ENCODE data around the gene MRE11. TPM values are rescaled to one million over a fixed set of nuclear protein-coding genes. Genes with fewer than 3 reads are reported as not detected.
"Not testable (repeated sequence)": the region's sequence is repeated elsewhere in the genome, so short reads cannot be mapped to it uniquely, and the experiment has no call there.

MRE11 gene
- total RNA-seq, 4 donors from 2014 or later, result 12.2 to 45.2 (median 18.4) TPM

GRCh38 chr11:94516725-94517124, 23.1 kb upstream of the MRE11 start:
- H3K27ac ChIP-seq, result no peak overlapping the region
- WGBS, result 52% methylated on average over 1 of the region's 1 CpG
- no peaks in the 10 kb centered on the region for H3K9me3 ChIP-seq
- H3K27me3 ChIP-seq, result no peaks in the 10 kb centered on the region
- DNase-seq (ENCODE audit: low spot score in 2 of 2), result no peak
- TF ChIP-seq, protein P1, sequence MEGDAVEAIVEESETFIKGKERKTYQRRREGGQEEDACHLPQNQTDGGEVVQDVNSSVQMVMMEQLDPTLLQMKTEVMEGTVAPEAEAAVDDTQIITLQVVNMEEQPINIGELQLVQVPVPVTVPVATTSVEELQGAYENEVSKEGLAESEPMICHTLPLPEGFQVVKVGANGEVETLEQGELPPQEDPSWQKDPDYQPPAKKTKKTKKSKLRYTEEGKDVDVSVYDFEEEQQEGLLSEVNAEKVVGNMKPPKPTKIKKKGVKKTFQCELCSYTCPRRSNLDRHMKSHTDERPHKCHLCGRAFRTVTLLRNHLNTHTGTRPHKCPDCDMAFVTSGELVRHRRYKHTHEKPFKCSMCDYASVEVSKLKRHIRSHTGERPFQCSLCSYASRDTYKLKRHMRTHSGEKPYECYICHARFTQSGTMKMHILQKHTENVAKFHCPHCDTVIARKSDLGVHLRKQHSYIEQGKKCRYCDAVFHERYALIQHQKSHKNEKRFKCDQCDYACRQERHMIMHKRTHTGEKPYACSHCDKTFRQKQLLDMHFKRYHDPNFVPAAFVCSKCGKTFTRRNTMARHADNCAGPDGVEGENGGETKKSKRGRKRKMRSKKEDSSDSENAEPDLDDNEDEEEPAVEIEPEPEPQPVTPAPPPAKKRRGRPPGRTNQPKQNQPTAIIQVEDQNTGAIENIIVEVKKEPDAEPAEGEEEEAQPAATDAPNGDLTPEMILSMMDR (IDR thresholded peaks at IDR 0.05), result no peak
- TF ChIP-seq POLR2A (IDR thresholded peaks at IDR 0.05) (no peak), POLR2AphosphoS5 (IDR thresholded peaks at IDR 0.05) (no peak), EP300 (IDR thresholded peaks at IDR 0.05) (no peak)
- peaks cover 11% of the 10 kb centered on the region for H3K4me1 ChIP-seq
- H3K36me3 ChIP-seq, result no peaks in the 10 kb centered on the region
- no peak overlapping the region for H3K4me3 ChIP-seq

DNA sequence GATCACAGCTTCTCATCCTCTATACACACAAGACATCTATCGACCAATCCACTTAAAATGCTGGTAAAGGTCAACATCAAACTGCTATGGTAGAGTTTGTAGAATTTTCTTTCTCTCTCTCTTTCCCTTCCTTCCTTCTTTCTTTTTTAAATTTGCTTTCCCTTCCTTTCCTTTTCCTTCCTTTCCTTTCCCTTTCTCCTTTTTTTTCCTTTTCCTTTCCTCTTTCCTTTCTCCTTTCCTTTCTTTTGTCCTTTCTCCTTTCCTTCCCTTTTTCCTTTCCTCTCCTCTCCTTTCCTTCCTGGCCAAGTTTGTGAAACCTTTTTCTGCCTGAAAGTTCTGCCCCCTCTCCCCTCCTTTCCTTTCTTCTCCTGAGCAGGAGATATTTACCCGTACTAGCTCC, 21.8 kb upstream of the MRE11 start:
- TF ChIP-seq, protein P1 (IDR thresholded peaks at IDR 0.05), result no peak
- TF ChIP-seq POLR2A (IDR thresholded peaks at IDR 0.05) (no peak), POLR2AphosphoS5 (IDR thresholded peaks at IDR 0.05) (no peak), EP300 (IDR thresholded peaks at IDR 0.05) (no peak)
- Histone ChIP-seq H3K4me1 (peaks cover 11% of the 10 kb centered on the region), H3K27me3 (no peaks in the 10 kb centered on the region), H3K36me3 (no peaks in the 10 kb centered on the region), H3K9me3 (no peaks in the 10 kb centered on the region), H3K27ac (no peak overlapping the region), H3K4me3 (no peak overlapping the region)
- WGBS, result 91% methylated on average over 2 of the region's 2 CpGs
- DNase-seq (ENCODE audit: low spot score in 2 of 2), result no peak

DNA sequence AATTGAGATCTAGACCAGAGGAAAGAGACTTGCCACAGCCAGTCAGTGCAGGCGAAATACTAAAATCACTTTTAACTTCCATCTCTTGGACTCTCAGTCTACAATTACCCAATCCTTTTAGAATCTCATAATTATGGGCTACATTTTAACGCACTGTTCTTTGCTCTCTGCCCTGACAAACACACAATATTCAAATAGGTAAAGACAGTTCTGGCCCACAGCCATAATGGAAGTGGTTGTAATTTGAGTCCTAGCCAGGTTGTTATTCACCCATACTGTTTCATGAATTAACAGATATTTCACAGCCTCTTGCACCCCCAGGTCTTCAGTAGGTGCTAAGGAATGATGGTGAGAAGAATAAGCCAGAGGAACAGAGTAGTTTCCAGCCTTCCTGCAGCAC, 19.4 kb upstream of the MRE11 start:
- no peaks in the 10 kb centered on the region for H3K27me3 ChIP-seq
- WGBS, result 35% methylated on average over 2 of the region's 2 CpGs
- TF ChIP-seq, protein P1 (IDR thresholded peaks at IDR 0.05), result no peak
- TF ChIP-seq POLR2AphosphoS5 (IDR thresholded peaks at IDR 0.05) (no peak), EP300 (IDR thresholded peaks at IDR 0.05) (no peak), POLR2A (IDR thresholded peaks at IDR 0.05) (no peak)
- DNase-seq (ENCODE audit: low spot score in 2 of 2), result no peak
- no peak overlapping the region for H3K4me3 ChIP-seq
- H3K36me3 ChIP-seq, result no peaks in the 10 kb centered on the region
- peaks cover 7% of the 10 kb centered on the region for H3K4me1 ChIP-seq
- H3K9me3 ChIP-seq, result no peaks in the 10 kb centered on the region
- H3K27ac ChIP-seq, result no peak overlapping the region

GRCh38 chr11:94511932-94512781, 18.5 kb upstream of the MRE11 start, which contains the start of gene C11orf97:
Gene C11orf97, plus strand, starts transcription at chr11:94512461. Its CDS starts 68 bp downstream, at chr11:94512529.
- WGBS, result 36% methylated on average over 27 of the region's 53 CpGs
- TF ChIP-seq EP300 (IDR thresholded peaks at IDR 0.05) (no peak), POLR2A (IDR thresholded peaks at IDR 0.05) (no peak)
- TF ChIP-seq, protein P1 (IDR thresholded peaks at IDR 0.05), result no peak
- H3K27ac ChIP-seq, result no peak within 1 kb of the TSS
- H3K4me3 ChIP-seq, result peak within 1 kb of the TSS; percentile 50
- H3K9me3 ChIP-seq, result no peaks in the 10 kb centered on the region
- no peaks in the 10 kb centered on the region for H3K27me3 ChIP-seq
- no peaks in the 10 kb centered on the region for H3K36me3 ChIP-seq
- DNase-seq (ENCODE audit: low spot score in 2 of 2), result peak in 1 of 2 donors; percentile 62
- H3K4me1 ChIP-seq, result peaks cover 7% of the 10 kb centered on the region

DNA sequence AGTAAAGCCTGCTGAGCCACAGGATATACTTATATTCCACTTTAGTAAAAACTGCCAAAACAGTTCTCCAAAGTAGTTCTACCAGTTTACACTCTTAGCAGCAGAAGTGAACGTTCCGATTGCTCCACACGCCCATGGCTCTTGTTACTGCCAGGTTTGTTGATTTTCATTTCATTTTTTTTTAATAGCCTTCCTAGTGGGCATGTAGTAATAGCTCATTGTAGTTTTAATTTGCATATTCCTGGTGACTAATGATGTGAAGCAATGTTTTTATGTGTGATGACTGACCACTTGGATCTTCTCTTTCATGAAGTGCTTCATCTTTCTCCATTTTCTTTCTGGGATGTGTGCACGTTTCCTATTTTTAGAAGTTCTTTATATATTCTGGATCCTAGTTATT, 13.8 kb upstream of the MRE11 start:
- no peaks in the 10 kb centered on the region for H3K27me3 ChIP-seq
- 54% methylated on average over 4 of the region's 4 CpGs for WGBS

DNA sequence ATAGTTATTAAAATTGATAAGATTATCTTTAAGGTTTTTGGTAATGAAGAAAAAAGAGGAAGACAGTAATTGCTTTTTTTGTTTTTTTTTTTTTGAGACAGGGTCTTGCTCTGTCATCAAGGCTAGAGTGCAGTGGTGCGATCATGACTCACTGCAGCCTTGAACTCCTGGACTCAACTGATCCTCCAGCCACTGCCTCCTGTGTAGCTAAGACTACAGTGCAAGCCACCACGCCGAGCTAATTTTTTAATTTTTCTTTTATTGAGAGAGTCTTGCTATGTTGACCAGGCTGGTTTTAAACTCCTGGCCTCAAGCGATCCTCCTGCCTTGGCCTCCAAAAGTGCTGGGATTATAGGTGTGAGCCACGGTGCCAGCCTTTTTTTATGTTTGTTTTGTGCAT, 12.9 kb upstream of the MRE11 start:
- 86% methylated on average over 5 of the region's 5 CpGs for WGBS
- H3K36me3 ChIP-seq; DNase-seq (ENCODE audit: low spot score in 2 of 2); H3K4me1 ChIP-seq; H3K27me3 ChIP-seq; H3K4me3 ChIP-seq; H3K27ac ChIP-seq; H3K9me3 ChIP-seq: not testable (repeated sequence)

More for the DNA sequence above, 13.8 kb upstream of the MRE11 start:
- no peak for DNase-seq (ENCODE audit: low spot score in 2 of 2)
- TF ChIP-seq POLR2AphosphoS5 (IDR thresholded peaks at IDR 0.05) (no peak), EP300 (IDR thresholded peaks at IDR 0.05) (no peak), POLR2A (IDR thresholded peaks at IDR 0.05) (no peak)
- TF ChIP-seq, protein P1 (IDR thresholded peaks at IDR 0.05), result no peak
- H3K9me3 ChIP-seq, result no peaks in the 10 kb centered on the region
- H3K4me1 ChIP-seq, result peaks cover 6% of the 10 kb centered on the region
- H3K4me3 ChIP-seq, result no peak overlapping the region
- H3K27ac ChIP-seq, result no peak overlapping the region
- no peaks in the 10 kb centered on the region for H3K36me3 ChIP-seq
